Activated naive CD4-positive, alpha-beta T cell treated with anti-CD3 and anti-CD28 coated beads, Interleukin-2, amount 50 U/mL, for 72 hours (primary cell): ENCODE results near the gene DOK1. TPM values are rescaled to one million over a fixed set of nuclear protein-coding genes. Genes with fewer than 3 reads are reported as not detected.

Source experiments
- ATAC-seq, 2 donors: fragments of 150-1000 bp; cut with Tn5 transposase; 2 replicates each; pipeline ENCODE4 v1.10.0; 2021; ENCODE audit warnings: mild to moderate bottlenecking in 2 of 2, moderate library complexity in 2 of 2
- DNase-seq, 2 donors: peaks; one replicate each; pipeline ENCODE4 v3.0.0; 2021 to 2022; ENCODE audit warnings: low spot score in 2 of 2
- H3K27ac Mint-ChIP-seq, 2 donors: one replicate each; pipeline ENCODE4 v1.8.0; 2022; ENCODE audit warnings: mild to moderate bottlenecking in 2 of 2, mixed read lengths in 2 of 2
- H3K36me3 Mint-ChIP-seq, 2 donors: one replicate each; pipeline ENCODE4 v1.8.0; 2022; ENCODE audit warnings: mixed read lengths in 2 of 2
- H3K9me3 Mint-ChIP-seq, 2 donors: one replicate each; pipeline ENCODE4 v1.8.0; 2022; ENCODE audit warnings: mixed read lengths in 2 of 2
- total RNA-seq, 2 donors: library from RNA; stranded (reverse); gene quantifications; one replicate each; pipeline ENCODE4 v1.2.3, GENCODE V29; 2022

The DOK1 gene
- total RNA-seq, 2 donors from 2014 or later, result 23.6 to 25.6 TPM

GRCh38 chr2:74572178-74572925 is 17.8 kb downstream of the DOK1 start:
- Mint-ChIP-seq H3K9me3 (peaks cover 9 to 11% of the 10 kb centered on the region in 2 donors), H3K36me3 (peaks cover 0 to 12% of the 10 kb centered on the region in 2 donors), H3K27ac (no peak overlapping the region)
- no peak for DNase-seq
- no peak for ATAC-seq

DNA sequence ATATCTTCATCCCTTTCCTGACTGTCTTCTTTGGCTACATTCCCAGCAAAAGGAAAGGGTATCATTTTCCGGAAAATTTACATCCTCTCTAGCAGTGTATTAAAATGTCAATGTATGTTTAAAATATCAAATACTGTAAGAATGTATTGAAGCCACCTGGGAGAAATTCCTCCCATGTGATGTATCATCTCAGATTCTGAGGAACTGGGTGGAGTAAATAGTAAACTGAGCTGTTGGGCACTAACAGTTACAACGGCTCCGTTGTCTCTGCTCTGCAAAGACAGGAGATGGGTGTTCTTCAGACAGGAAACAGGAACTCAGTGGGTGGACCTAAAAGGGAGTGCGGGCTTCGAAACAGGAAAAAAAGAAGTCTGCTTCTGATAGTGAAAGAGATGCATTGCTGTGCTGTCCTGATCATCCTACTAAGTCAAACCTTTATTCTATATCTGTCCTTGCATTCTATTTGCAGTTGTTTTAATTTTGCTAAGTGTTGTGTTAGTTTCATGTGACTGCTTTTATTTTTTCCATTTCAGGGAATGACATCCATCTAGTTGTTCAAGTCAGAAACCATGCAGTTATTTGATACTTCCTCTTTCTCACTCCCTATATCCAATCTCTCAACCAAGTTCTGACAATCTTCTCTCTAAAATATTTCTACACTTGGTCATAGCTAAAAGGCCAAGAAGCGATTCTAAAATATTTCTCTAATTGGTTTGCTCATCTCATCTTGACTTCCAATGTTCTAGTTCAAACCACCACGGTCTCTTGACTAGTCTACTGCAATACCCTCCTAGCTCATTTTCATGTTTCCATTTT is 19.4 kb downstream of the DOK1 start:
- peak; percentile 28 to 71 for ATAC-seq
- peak overlapping the region; percentile 31 to 76 for H3K27ac Mint-ChIP-seq
- peaks cover 9 to 11% of the 10 kb centered on the region in 2 donors for H3K9me3 Mint-ChIP-seq
- DNase-seq, result no peak
- peaks cover 0 to 12% of the 10 kb centered on the region in 2 donors for H3K36me3 Mint-ChIP-seq

DNA sequence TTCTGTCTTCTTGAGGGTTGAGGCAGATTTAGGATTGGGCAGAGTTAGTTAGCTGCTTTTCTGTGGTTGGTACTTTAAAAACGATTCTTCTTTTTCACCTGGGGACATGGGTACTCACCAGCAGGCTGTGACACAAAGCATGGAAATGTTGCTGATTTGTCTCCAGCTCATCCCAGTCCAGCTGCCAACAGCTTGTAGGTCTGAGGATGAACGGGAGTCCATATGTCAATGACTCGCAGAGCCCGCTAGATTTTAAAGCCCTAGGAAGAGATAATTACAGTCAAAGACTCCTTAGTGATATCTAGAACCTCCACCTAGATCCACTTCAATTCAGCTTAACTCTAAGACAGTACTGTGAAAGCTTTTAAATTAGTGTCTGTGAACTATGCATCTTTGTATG is 20.8 kb downstream of the DOK1 start:
- ATAC-seq, result no peak
- peaks cover 9 to 11% of the 10 kb centered on the region in 2 donors for H3K9me3 Mint-ChIP-seq
- no peak overlapping the region for H3K27ac Mint-ChIP-seq
- H3K36me3 Mint-ChIP-seq, result peaks cover 0 to 12% of the 10 kb centered on the region in 2 donors
- DNase-seq, result no peak

DNA sequence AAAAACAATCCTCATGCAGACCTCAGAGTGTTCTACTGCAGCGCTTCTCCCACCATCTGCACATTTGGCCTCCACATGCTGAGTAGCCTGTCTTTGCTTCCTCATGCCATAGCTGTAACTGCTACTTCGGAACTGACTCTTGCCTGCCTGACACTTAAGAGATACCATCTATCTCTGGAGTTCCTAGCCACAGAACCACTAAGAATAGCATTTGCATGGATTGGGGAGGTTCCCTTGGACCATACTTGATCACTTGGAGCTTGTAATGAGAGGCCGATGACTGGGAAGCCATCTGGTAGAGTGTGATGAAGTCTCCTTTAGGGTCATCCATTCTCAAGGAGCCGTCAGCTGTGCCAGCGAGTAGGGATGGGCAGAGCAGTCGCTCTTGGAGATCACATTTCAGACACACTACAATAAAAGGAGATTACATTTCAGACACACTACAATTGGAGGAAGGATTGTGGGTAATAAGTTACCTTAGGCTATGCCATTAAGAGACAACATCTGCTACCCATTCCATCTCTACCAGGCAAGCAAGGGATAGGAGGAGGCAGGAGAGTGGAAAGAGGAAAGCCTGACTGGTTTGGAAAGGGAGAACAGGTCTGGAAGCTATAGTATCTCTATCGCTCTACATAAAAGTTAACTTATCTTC is 21.8 kb downstream of the DOK1 start:
- H3K36me3 Mint-ChIP-seq, result peaks cover 0 to 12% of the 10 kb centered on the region in 2 donors
- DNase-seq (no peak), ATAC-seq (no peak)
- H3K9me3 Mint-ChIP-seq, result peaks cover 9 to 11% of the 10 kb centered on the region in 2 donors
- H3K27ac Mint-ChIP-seq, result no peak overlapping the region

GRCh38 chr2:74576863-74577229 is 22.3 kb downstream of the DOK1 start:
- ATAC-seq (no peak), DNase-seq (no peak)
- Mint-ChIP-seq H3K27ac (no peak overlapping the region), H3K9me3 (peaks cover 9 to 11% of the 10 kb centered on the region in 2 donors), H3K36me3 (peaks cover 0 to 12% of the 10 kb centered on the region in 2 donors)

DNA sequence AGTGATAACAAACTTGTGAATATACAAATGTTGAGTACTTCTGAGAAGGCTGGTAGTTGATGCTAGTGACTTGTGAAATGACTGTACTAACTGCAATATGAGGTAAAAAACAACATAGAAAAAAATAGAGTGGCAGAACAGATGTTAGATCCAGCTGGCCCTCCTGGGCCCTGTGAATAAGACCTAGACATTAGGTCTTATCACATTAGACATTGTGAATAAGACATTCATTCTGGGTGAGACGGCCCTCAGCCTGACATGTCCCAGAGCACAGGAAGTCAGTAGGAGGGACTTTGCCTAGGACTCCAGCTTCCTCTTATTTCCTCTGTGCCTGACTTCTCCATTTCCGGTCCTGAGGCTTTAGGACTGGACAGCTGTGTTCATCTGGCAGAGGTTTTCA is 22.9 kb downstream of the DOK1 start:
- H3K9me3 Mint-ChIP-seq, result peaks cover 9 to 11% of the 10 kb centered on the region in 2 donors
- H3K27ac Mint-ChIP-seq, result no peak overlapping the region
- ATAC-seq (peak; percentile 30 to 85), DNase-seq (no peak)
- peaks cover 0 to 12% of the 10 kb centered on the region in 2 donors for H3K36me3 Mint-ChIP-seq

GRCh38 chr2:74578408-74578807 is 23.9 kb downstream of the DOK1 start:
- H3K36me3 Mint-ChIP-seq, result peaks cover 0 to 12% of the 10 kb centered on the region in 2 donors
- peaks cover 9 to 11% of the 10 kb centered on the region in 2 donors for H3K9me3 Mint-ChIP-seq
- ATAC-seq, result peak in 1 of 2 donors; percentile 58
- no peak overlapping the region for H3K27ac Mint-ChIP-seq
- DNase-seq, result no peak

DNA sequence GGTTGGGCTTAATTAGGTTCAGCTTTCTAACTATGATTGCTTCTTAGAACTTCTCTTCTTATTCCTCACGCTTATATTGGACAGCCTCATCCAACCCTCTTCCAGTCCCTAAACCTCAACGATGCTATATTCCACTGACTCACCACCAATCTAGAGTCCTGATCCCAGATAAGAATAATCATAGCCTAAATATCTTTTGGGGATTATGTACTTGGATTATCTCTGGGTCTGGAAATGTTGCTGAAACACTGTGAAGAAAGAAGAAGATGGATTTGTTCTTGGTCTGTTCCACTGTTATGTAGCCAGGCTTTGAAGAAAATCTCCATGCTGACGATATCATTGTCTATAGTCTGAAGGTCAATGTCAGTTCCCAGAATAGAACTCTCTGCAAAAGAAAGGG is 26.9 kb downstream of the DOK1 start:
- DNase-seq (no peak), ATAC-seq (no peak)
- Mint-ChIP-seq H3K9me3 (no peaks in the 10 kb centered on the region), H3K36me3 (no peaks in the 10 kb centered on the region), H3K27ac (no peak overlapping the region)

GRCh38 chr2:74582184-74582583 is 27.7 kb downstream of the DOK1 start:
- DNase-seq, result no peak
- H3K36me3 Mint-ChIP-seq, result no peaks in the 10 kb centered on the region
- ATAC-seq, result no peak
- no peaks in the 10 kb centered on the region for H3K9me3 Mint-ChIP-seq
- H3K27ac Mint-ChIP-seq, result no peak overlapping the region

GRCh38 chr2:74583504-74583903 is 29.0 kb downstream of the DOK1 start:
- DNase-seq (no peak), ATAC-seq (no peak)
- Mint-ChIP-seq H3K27ac (peak overlapping the region in 1 of 2 donors; percentile 31), H3K36me3 (no peaks in the 10 kb centered on the region), H3K9me3 (no peaks in the 10 kb centered on the region)

DNA sequence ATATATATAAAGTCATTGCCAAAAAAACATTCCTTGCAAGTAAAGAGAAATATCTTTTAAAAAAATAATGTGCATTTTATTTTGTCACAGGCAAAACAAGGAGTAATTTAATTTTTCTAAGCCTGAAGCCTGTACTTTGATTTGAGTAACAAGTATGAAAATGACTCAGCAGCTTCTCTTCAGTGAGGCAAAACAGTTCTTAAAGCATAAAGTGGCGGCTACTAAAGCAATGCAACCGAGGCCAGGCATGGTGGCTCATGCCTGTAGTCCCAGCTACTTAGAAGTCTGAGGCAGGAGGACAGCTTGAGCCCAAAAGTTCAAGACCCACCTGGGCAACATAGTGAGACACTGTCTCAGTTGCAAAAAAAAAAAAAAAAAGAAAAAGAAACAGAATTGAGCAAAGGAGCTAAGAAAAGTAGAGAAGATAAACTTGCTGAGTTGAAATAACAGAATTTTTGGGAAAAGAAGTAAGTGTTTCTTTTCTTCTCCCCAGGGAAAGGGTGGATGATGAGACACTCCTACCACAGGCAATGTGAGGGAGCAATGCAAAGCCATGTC is 29.6 kb downstream of the DOK1 start:
- DNase-seq (peak in 1 of 2 donors; percentile 49), ATAC-seq (peak; percentile 60 to 85)
- Mint-ChIP-seq H3K9me3 (no peaks in the 10 kb centered on the region), H3K27ac (peak overlapping the region; percentile 38 to 65), H3K36me3 (no peaks in the 10 kb centered on the region)

GRCh38 chr2:74585406-74586185 is 31.1 kb downstream of the DOK1 start:
- Mint-ChIP-seq H3K9me3 (no peaks in the 10 kb centered on the region), H3K27ac (peak overlapping the region; percentile 30 to 56), H3K36me3 (no peaks in the 10 kb centered on the region)
- ATAC-seq, result peak; percentile 40 to 58
- no peak for DNase-seq

- H3K36me3 Mint-ChIP-seq, result no peaks in the 10 kb centered on the region
- H3K27ac Mint-ChIP-seq, result peak overlapping the region in 1 of 2 donors; percentile 28
- no peaks in the 10 kb centered on the region for H3K9me3 Mint-ChIP-seq
- ATAC-seq, result peak; percentile 62 to 86
- DNase-seq, result peak in 1 of 2 donors; percentile 62
Measured at GRCh38 chr2:74587664-74588277, 33.3 kb downstream of the DOK1 start.

DNA sequence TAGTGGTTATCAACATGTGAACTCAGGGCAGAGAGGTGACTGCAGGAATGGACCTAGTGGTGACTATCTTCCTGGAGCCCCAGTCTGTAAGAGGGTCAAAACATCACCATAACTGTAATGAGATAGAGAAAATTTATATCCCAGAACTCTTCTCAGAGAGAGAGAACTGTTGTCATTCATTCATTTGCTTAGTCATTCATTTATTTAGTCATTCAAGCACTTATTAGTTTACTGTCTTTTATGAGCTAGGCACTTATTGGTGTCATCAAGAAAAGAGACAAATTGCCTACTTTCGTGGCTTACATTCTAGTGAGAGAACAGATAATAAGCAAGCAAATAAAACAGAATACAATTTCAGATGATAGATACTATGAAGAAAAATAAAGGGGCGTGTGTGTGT is 34.1 kb downstream of the DOK1 start:
- DNase-seq, result no peak
- no peak for ATAC-seq
- H3K27ac Mint-ChIP-seq, result no peak overlapping the region
- H3K9me3 Mint-ChIP-seq, result no peaks in the 10 kb centered on the region
- no peaks in the 10 kb centered on the region for H3K36me3 Mint-ChIP-seq

DNA sequence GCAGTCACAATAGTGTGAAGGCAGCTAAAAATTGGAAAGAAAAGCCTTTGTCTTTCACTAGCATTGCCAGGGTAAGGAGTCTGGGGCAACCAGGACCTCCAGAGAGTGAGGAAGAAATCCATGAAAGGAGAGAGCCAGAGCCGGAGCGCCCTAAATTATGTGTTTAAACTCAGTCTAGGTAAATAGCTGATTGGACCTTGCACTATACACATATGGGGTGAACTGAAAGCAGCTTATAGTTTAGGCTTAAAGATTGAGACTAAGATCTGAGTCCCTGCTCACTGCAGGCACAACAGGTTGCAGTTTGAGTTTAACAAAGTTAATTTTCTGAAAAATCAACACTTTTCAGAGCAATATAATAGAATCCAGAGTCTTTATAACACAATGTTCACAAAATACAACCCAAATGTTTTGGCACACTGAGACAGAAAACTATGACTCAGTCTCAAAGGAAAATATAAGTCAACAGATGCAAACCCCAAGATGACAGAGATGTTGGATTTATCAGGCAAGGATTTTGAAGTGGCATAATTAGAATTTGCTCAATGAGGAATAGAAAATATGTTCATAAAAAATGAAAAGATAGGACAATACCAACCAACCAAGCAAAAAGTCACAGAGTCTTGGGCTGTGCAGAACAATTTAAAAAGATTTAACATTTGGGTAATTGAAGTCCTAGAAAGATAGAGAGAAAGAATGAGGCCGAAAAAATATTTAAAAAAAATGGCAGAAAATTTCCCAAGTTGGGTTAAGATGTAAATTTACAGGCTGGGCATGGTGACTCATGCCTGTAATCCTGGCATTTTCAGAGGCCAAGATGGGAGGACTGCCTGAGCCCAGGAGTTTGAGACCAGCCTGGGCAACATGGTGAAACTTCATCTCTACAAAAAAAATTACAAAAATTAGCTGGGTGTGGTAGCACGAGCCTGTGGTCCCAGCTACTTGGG is 39.6 kb downstream of the DOK1 start:
- ATAC-seq (peak in 1 of 2 donors; percentile 50), DNase-seq (no peak)
- Mint-ChIP-seq H3K9me3 (no peaks in the 10 kb centered on the region), H3K36me3 (no peaks in the 10 kb centered on the region), H3K27ac (no peak overlapping the region)
